HG03108 (cell line): ENCODE data around the gene RIBC1.
"Not testable (repeated sequence)": the region's sequence is repeated elsewhere in the genome, so short reads cannot be mapped to it uniquely, and the experiment has no call there.

ENCODE experiments used
- ATAC-seq: cut with Tn5 transposase; IDR thresholded peaks from one replicate; pipeline ENCODE4 v1.9.1; 2021; ENCODE audit warnings: moderate library complexity; ENCODE audit not compliant: unreplicated experiment

RIBC1 gene

DNA sequence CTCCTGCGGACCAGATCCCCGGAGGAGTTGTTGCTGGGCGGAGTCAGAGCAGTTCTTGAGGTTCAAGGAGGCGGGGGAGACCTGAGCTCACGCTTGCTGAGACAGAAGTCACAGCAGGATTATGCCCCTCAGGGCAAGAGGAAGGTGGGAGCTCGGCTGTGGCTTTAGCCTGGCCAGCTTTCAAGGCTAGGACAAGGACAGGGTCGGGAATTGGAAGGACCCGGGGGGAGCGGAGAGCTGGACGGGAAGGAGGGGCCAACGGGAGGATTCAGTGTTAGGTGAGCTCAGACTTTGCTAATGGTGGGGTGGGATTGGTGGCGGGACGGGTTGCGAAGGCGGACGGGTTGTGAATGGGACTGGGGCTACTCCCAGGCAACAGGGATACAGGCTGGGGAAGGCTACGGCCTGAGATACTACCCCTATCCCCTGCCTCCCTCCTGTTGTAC is at the start of gene RIBC1:
Gene RIBC1 (plus strand): TSS at position 13 of the 446 bp plus-strand sequence. CDS start 3,404 bp downstream, outside the sequence.
- ATAC-seq = no peak

DNA sequence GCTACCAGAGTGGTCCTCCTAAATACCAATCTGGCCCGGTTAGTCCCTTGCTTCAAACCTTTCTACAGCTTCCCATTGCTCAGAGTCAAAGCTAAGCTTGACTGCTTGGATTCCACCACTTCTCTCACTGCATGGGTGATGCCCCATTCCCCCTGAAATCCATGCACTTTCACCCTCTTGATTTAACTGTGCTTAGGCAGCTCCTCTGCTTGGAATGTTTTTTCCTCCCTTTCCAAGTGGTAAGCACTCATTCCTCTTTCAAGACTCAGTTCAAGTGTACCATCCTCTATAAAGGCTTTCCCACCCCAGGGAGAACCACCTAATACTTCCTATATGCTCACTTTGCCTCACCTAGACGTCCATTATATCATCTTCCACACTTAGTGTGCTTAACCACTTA is 49.4 kb upstream of the RIBC1 start:
- ATAC-seq = no peak

- ATAC-seq = no peak
These were observed 48.4 kb upstream of the RIBC1 start for GRCh38 chrX:53374222-53374820.

DNA sequence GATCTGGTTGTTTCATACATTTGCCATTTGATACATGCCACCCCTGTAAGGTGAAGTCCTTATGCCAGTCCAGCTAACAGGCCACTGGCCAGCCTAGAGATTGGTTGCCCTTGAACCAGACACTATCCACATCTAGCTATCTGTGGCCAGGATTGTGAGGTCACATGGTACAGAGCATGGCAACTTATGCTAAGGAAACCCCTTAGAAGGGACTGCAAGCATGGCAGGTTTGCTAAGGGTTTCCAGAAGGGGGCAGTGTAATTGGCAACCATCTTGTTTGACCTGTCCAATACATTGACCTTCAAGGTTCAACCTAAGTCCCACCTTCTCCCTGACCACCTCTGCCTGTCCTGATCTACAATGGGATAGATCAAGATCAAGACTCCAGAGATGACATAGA is 47.8 kb upstream of the RIBC1 start:
- no peak for ATAC-seq

GRCh38 chrX:53376888-53377287 is 45.8 kb upstream of the RIBC1 start:
- no peak for ATAC-seq

GRCh38 chrX:53377464-53377863 is 45.2 kb upstream of the RIBC1 start:
- ATAC-seq = no peak

DNA sequence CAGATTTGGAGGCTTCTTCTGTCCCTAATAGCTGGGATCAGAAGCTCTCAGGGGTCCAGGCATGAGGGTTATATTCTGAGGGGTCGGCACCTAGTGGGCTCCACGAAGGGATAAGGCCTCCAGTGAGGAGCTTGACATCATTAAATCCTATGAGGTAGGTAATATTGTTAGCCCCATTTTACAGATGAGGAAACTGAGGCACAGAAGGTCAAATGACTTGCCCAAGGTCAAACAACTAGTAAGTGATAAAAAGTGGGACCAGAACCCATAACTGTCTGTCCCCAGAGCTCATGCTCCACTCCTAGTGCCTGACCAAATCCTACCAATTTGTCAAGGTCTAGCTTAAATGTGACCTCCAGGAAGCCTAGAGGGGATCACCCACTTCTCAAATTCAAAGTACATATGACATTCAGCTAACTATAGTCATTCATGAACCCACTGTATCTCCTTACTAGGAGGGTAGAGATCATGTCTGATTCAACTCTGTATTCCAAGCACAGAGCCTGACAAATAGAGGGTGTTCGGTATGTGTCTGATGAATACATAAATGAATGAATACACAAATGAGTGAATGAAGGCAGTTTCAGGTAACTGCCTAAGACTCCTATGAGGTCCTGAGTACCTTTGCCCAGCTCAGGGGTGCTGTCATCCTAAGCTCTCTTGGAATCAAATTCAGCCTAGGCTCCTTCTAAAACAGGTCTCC is 43.5 kb upstream of the RIBC1 start:
- no peak for ATAC-seq

GRCh38 chrX:53379747-53380146 is 42.9 kb upstream of the RIBC1 start:
- no peak for ATAC-seq

DNA sequence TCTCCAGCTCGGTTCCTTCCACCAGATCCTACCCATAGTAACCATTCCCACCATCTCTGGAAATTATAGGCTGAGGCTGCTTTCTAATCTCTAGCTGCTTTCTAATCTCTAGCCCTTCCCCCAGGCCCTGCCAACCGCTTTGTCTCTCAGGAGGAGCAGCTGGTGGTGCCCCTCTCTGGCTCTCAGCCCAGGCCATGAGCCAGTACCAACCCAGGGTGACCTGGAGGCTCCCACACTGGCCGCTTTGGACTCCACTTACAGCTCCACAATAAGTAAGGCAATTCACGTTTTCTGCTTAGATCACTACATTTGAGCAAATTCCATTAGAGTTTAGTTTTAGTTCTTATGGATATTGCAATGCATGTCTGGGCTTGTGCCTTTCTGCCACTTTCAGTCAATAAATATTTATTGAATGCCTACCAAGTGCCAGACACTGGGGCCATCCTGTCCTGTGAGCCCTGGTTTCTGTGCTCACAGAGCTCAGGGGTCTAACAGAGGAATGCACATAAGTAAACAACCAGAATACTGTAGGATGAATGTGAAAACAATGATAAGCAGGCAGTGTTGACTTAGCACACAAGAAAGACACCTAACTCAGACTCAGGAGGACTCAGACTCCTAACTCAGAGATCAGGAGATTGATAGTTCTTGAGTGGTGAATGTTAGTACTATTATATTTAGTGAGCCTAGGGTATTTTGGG is 39.1 kb upstream of the RIBC1 start:
- ATAC-seq = no peak

- ATAC-seq = no peak
These were observed 26.9 kb upstream of the RIBC1 start for GRCh38 chrX:53395605-53396298.

DNA sequence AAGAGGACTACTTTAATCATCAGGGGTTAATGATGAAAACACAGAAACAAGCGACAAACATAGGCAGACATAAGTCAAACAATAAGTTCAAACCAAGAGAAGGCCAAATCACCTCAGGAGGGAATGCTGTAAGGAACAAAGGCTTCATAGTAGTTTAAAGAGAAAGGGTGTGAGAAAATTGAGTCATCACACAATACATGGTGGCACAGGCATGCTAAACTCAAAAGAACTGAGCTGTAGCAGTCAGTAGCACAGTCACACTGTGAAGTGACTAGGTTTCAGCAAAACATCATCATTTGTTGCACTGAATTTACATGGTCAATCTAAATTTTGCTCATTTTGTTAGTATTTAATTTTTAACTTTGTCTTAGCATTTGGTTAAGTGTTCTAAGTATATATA is 24.5 kb upstream of the RIBC1 start:
- ATAC-seq = no peak

DNA sequence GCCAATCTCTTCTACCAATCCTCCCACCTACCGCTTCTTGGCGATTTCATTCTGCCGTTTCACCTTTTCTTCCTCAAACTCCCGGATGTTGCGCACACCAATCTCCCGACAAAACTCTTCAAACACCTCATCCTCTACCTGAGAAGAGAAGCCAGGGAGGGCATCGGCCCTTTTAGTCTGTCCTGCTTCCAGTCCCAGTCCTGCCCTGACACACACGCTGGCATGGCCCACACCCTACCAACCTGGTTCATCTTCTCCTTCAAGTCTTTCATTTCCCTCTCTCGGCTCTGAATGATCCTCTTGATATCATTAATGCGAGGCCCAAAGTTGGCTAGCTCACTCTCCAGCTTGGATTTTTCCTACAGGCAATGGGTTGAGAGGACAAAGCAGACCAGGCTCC is 19.1 kb upstream of the RIBC1 start:
- no peak for ATAC-seq

DNA sequence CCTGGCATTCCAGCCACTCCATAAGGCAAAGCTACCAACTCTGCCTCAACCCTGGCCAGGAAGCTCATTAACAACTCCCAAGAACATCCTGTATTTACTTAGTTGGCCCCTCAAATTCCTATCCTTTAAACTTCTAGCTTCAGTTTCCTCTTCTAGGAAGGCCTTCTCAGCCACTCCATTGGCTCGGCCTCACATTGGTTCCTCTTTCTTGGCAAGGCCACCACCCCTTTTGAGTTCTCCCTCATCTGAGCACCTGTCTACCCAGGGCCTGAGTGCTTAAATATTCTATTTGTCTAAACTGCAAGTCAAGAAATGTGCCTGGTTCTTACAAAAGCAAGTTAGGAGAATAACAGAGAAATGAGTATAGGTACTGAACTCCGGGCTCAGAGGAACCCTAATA is 10.2 kb upstream of the RIBC1 start:
- ATAC-seq = no peak

- not testable (repeated sequence) for ATAC-seq
These were observed 2.3 kb upstream of the RIBC1 start for GRCh38 chrX:53420351-53420750.

- ATAC-seq = no peak
These were observed 1.5 kb upstream of the RIBC1 start for GRCh38 chrX:53421125-53421524.

GRCh38 chrX:53421772-53422085 is 944 bp upstream of the RIBC1 start:
- ATAC-seq = peak; percentile 10

DNA sequence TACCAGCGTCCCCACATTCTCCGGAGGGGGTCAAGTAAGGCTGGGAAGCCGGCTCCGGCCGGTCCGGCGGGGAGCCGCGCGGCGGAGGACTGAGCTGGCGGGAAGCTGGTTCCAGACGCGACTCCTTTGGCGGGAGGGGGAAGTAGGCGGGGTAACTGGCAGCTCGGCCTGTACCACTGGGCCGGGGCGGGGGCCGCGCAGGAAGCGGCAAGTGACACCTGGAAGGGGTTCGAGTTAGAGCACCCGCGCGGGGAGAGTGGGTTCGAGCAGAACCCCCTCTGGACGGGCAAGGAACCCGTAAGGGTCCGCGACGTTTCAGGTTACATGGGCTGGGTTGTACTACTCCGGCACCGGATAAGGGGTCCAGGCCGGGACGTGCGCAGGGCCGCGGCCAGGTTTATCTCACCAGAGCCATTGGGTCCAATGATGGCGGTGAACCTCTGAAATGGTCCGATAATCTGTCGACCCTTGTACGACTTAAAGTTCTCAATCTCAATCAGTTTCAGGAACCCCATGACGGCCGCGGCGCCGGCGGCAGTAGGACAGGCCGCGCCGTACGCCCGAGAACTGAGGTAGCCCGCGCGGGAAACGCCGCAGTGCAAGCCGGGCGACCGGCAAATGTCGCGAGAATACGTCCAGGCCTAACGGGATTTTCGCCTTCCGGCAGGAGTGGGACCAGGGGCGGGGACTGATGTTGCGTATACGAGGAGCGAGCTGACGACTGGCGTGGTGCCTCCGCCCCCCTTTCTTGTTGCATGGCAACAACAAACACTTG is 400 bp upstream of the RIBC1 start, which contains the start of gene SMC1A:
Gene SMC1A (minus strand): TSS at position 569 of the 775 bp plus-strand sequence. CDS start 54 bp downstream, at position 515.
- ATAC-seq = peak; percentile 95

- ATAC-seq = no peak
These were observed 7.1 kb downstream of the RIBC1 start for GRCh38 chrX:53429755-53430154.

DNA sequence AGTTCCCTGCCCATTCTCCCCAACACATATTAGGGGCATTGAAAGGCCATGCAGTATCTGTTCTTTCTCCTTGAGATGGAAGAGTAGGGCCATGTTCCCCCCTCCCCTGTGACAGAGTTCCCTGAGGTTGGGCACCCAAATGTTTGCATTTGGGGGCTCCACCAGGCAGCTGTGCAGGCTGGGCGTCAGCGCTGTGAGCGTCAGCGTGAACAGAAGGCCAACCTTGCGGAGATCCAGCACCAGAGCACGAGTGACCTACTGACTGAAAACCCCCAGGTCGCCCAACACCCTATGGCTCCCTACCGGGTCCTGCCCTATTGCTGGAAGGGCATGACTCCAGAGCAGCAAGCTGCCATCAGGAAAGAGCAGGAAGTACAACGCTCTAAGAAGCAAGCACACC is 7.6 kb downstream of the RIBC1 start:
- ATAC-seq = no peak
